GM19035 (cell line): ENCODE measurements around the gene COL4A5.

Experiments used
- ATAC-seq: cut with Tn5 transposase; IDR thresholded peaks from one replicate; pipeline ENCODE4 v1.9.1; 2021; ENCODE audit not compliant: unreplicated experiment

Gene COL4A5

DNA sequence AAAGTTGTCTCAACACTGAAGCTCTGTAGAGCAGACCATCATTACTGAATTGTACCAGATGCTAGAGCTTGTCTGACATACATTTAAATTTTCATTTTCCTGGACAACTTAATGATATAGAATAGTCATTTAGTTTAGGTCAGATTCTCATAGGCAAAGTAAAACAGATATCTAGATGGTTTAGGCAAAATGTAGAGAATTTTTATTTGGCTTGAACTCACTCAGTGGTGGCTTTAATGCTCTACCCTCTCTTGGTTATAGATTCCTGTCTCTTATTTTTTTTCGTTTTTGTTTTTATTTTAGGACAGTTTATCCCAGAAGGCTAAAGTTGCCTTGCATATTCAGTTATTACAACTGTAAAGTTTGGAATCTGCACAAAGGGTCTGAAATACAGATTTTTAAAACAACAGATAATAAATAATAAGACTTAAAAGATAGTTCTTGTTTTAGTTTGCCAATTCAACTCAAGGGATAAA lies 300.7 kb downstream of the COL4A5 start:
- no peak for ATAC-seq
